ENCODE data around the gene MBD3L1. TPM values are rescaled to one million over a fixed set of nuclear protein-coding genes. Genes with fewer than 3 reads are reported as not detected.

The MBD3L1 gene
- total and polyA plus RNA-seq, 9 donors = not detected

DNA sequence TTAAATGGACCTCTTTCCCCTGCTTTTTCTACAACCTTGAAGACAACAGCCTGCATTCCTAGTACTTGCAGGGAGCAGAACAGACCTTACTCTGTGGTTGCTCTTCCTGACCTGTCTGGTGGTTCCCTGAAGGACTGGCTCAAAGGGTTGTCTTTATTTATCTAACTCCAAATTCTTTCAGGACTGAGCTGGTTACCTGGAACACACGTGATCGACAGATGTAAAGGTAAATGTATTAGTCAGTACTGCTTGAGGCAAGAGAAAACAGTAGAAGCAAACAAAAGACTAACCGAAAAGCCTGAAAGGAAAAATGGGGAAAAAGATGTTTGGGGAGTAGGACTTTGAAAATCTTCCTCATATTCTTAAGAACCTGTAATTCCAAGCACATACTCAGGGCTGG lies 18.0 kb upstream of the MBD3L1 start:
- Histone ChIP-seq H3K9me3 (peaks cover 39 to 68% of the 10 kb centered on the region in 2 donors), H3K36me3 (peaks cover 11% of the 10 kb centered on the region), H3K27me3 (no peaks in the 10 kb centered on the region), H3K27ac (no peak overlapping the region), H3K4me1 (ENCODE audit: insufficient read depth) (no peaks in the 10 kb centered on the region), H3K4me3 (no peak overlapping the region)
- WGBS, 3 donors = 97 to 99% (median 98%) methylated on average over 3 of the region's 3 CpGs
- intact Hi-C loops (cut with DNase I) = no loop called here
- TF ChIP-seq POLR2A (IDR thresholded peaks at IDR 0.05) (no peak), CTCF (IDR thresholded peaks at IDR 0.05) (no peak), EP300 (IDR thresholded peaks at IDR 0.05) (no peak)
- no peak for DNase-seq

GRCh38 chr19:8815780-8816179 lies 16.4 kb upstream of the MBD3L1 start:
- no peak for TF ChIP-seq POLR2A (IDR thresholded peaks at IDR 0.05)
- no peak for TF ChIP-seq CTCF (IDR thresholded peaks at IDR 0.05)
- no peak for TF ChIP-seq EP300 (IDR thresholded peaks at IDR 0.05)
- intact Hi-C loops (cut with DNase I) = no loop called here
- H3K4me1 ChIP-seq (ENCODE audit: insufficient read depth) = no peaks in the 10 kb centered on the region
- 91 to 99% (median 94%) methylated on average over 2 of the region's 2 CpGs for WGBS, 3 donors
- no peak overlapping the region for H3K4me3 ChIP-seq
- H3K9me3 ChIP-seq = peaks cover 31 to 74% of the 10 kb centered on the region in 2 donors
- H3K27ac ChIP-seq = no peak overlapping the region
- peaks cover 14% of the 10 kb centered on the region for H3K36me3 ChIP-seq
- no peaks in the 10 kb centered on the region for H3K27me3 ChIP-seq
- no peak for DNase-seq

DNA sequence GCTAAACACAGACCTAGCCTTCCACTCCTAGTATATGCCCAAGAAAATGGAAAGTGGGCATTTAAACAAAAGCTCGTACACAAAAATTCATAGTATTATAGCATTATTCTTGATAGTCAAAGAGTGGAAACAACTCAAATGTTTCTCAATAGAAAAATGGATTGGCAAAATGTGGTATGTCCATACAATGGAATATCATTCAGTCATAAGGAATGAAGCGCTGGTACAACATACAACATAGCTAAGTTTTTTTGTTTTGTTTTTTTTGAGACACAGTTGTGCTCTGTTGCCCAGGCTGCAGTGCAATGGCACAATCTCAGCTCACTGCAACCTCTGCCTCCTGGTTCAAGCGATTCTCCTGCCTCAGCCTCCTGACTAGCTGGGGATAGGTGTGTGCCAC lies 11.9 kb upstream of the MBD3L1 start:
- DNase-seq = no peak
- H3K27ac ChIP-seq = no peak overlapping the region
- H3K27me3 ChIP-seq = no peaks in the 10 kb centered on the region

GRCh38 chr19:8821748-8822241 lies 10.4 kb upstream of the MBD3L1 start:
- no peak for DNase-seq
- Histone ChIP-seq H3K27me3 (no peaks in the 10 kb centered on the region), H3K4me3 (no peak overlapping the region), H3K9me3 (peaks cover 3 to 55% of the 10 kb centered on the region in 2 donors), H3K4me1 (ENCODE audit: insufficient read depth) (no peaks in the 10 kb centered on the region), H3K36me3 (peaks cover 7% of the 10 kb centered on the region), H3K27ac (no peak overlapping the region)
- intact Hi-C loops (cut with DNase I) = no loop called here
- TF ChIP-seq EP300 (IDR thresholded peaks at IDR 0.05) (no peak), CTCF (IDR thresholded peaks at IDR 0.05) (no peak), POLR2A (IDR thresholded peaks at IDR 0.05) (no peak)
- WGBS, 3 donors = 91 to 96% (median 93%) methylated on average over 5 of the region's 5 CpGs

More for the DNA sequence above, 11.9 kb upstream of the MBD3L1 start:
- TF ChIP-seq CTCF (IDR thresholded peaks at IDR 0.05) = no peak
- no peak for TF ChIP-seq EP300 (IDR thresholded peaks at IDR 0.05)
- TF ChIP-seq POLR2A (IDR thresholded peaks at IDR 0.05) = no peak
- Histone ChIP-seq H3K36me3 (peaks cover 7% of the 10 kb centered on the region), H3K9me3 (peaks cover 8 to 67% of the 10 kb centered on the region in 2 donors), H3K4me1 (ENCODE audit: insufficient read depth) (no peaks in the 10 kb centered on the region), H3K4me3 (no peak overlapping the region)
- intact Hi-C loops (cut with DNase I) = no loop called here
- 95 to 99% (median 97%) methylated on average over 3 of the region's 3 CpGs for WGBS, 3 donors
